ENCODE data around the gene GNL1.

GRCh38 chr6:30548375-30548774 lies 7.9 kb downstream of the GNL1 start:
- TF ChIP-seq POLR2A (IDR thresholded peaks at IDR 0.05) = no peak
- no peak for TF ChIP-seq CTCF (IDR thresholded peaks at IDR 0.05)
